22Rv1 (cell line): ENCODE measurements around the gene TALDO1.

Source experiments
- ZFX ChIP-seq: fragments of 450-650 bp; IDR thresholded peaks from 2 replicates; pipeline ENCODE4 v1.6.1; 2017; ENCODE audit warnings: antibody characterized with exemption, borderline replicate concordance
- TF ChIP-seq, protein P1 (sequence below): fragments of 450-650 bp; IDR thresholded peaks from 2 replicates; pipeline ENCODE4 v1.5.1; 2017; ENCODE audit warnings: mild to moderate bottlenecking

DNA sequence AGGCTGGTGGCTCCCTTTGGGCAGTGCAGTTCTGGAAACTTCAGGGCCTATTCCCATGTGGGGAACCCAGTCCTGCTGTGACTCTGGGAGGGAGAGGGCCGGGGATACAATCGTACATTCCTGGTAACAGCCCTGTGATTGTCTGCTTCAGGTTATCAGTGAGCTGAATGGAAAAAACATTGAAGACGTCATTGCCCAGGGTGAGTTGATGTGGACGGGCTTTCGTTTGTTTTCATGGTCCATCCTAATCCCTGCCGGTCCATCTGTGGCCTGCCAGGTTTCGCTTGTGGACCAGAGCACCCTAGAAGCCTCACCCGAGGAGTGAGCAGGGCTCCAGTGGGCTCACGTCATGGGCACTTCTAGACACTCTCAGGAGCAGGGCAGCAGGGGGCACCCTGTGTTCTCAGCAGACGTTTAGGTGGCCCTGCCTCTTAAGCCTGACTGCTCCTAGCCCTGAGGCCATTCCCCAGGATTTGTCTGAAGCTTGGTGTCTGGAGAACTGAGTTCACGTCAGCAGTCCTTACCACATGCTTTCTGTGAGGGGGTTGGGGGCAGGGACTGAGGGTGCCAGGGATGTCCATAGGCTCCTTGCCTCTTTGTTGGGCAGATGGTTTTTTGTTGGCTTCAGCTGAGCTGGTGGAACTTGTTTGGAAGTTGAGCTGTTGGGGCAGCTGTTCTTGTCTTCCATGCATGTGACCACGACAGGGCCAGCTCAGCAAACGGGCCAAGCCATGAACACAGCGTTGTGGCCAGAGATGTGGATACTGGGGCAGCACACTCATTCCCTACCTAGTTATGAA, 64.4 kb downstream of the TALDO1 start:
- TF ChIP-seq, protein P1, sequence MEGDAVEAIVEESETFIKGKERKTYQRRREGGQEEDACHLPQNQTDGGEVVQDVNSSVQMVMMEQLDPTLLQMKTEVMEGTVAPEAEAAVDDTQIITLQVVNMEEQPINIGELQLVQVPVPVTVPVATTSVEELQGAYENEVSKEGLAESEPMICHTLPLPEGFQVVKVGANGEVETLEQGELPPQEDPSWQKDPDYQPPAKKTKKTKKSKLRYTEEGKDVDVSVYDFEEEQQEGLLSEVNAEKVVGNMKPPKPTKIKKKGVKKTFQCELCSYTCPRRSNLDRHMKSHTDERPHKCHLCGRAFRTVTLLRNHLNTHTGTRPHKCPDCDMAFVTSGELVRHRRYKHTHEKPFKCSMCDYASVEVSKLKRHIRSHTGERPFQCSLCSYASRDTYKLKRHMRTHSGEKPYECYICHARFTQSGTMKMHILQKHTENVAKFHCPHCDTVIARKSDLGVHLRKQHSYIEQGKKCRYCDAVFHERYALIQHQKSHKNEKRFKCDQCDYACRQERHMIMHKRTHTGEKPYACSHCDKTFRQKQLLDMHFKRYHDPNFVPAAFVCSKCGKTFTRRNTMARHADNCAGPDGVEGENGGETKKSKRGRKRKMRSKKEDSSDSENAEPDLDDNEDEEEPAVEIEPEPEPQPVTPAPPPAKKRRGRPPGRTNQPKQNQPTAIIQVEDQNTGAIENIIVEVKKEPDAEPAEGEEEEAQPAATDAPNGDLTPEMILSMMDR, result no peak
- TF ChIP-seq ZFX, result no peak
